NCI-H748 (cell line): Measurements from ENCODE around the gene BOLA2B.
"Not testable (repeated sequence)": the region's sequence is repeated elsewhere in the genome, so short reads cannot be mapped to it uniquely, and the experiment has no call there.

Source experiments
- DNase-seq: peaks from one replicate; lab custom pipeline; 2025; ENCODE audit not compliant: unreplicated experiment; lab: John Stamatoyannopoulos, UW

Gene BOLA2B

GRCh38 chr16:30184891-30185682 is 8.4 kb downstream of the BOLA2B start:
- DNase-seq = no peak

- DNase-seq = peak; percentile 86
Measured at GRCh38 chr16:30184096-30184890, 9.2 kb downstream of the BOLA2B start.

GRCh38 chr16:30183233-30184095 is 10.0 kb downstream of the BOLA2B start, which contains the start of gene CORO1A:
TSS of gene CORO1A (plus strand) at chr16:30183602. CDS start at chr16:30185210, 1,608 bp downstream.
- peak; percentile 68 for DNase-seq

- no peak for DNase-seq
Measured at GRCh38 chr16:30180741-30181140, 12.7 kb downstream of the BOLA2B start.

GRCh38 chr16:30179931-30180330 is 13.5 kb downstream of the BOLA2B start:
- DNase-seq = no peak

GRCh38 chr16:30179195-30179594 is 14.3 kb downstream of the BOLA2B start:
- no peak for DNase-seq

GRCh38 chr16:30176876-30177275 is 16.6 kb downstream of the BOLA2B start:
- not testable (repeated sequence) for DNase-seq

- DNase-seq = no peak
Measured at GRCh38 chr16:30173054-30173453, 20.4 kb downstream of the BOLA2B start.

- not testable (repeated sequence) for DNase-seq
Measured at GRCh38 chr16:30170145-30170544, 23.3 kb downstream of the BOLA2B start.

- not testable (repeated sequence) for DNase-seq
Measured at GRCh38 chr16:30169416-30169815, 24.1 kb downstream of the BOLA2B start.

GRCh38 chr16:30168746-30169145 is 24.7 kb downstream of the BOLA2B start:
- DNase-seq = not testable (repeated sequence)

- DNase-seq = no peak
Measured at GRCh38 chr16:30166202-30166902, 27.1 kb downstream of the BOLA2B start.

GRCh38 chr16:30163538-30163937 is 29.9 kb downstream of the BOLA2B start:
- no peak for DNase-seq

GRCh38 chr16:30157214-30157613 is 36.3 kb downstream of the BOLA2B start:
- no peak for DNase-seq

GRCh38 chr16:30155188-30155587 is 38.3 kb downstream of the BOLA2B start:
- DNase-seq = no peak

- no peak for DNase-seq
Measured at GRCh38 chr16:30152517-30152916, 40.9 kb downstream of the BOLA2B start.

- no peak for DNase-seq
Measured at GRCh38 chr16:30151091-30151490, 42.4 kb downstream of the BOLA2B start.

GRCh38 chr16:30149250-30149930 is 44.1 kb downstream of the BOLA2B start:
- DNase-seq = no peak

GRCh38 chr16:30147843-30148510 is 45.5 kb downstream of the BOLA2B start:
- no peak for DNase-seq
